Mesodermal cell (in vitro differentiated cells): ENCODE measurements around the gene APOL6. TPM values are rescaled to one million over a fixed set of nuclear protein-coding genes. Genes with fewer than 3 reads are reported as not detected.

Experiments used
- H3K27ac ChIP-seq: 2 replicates; pipeline ENCODE4 v1.7.0; 2013; ENCODE audit warnings: mild to moderate bottlenecking, low read depth, low read length, moderate library complexity; ENCODE audit not compliant: severe bottlenecking
- H3K36me3 ChIP-seq: 2 replicates; pipeline ENCODE4 v1.7.1; 2013; ENCODE audit warnings: mild to moderate bottlenecking, low read length, moderate library complexity; ENCODE audit not compliant: control insufficient read depth, insufficient read depth
- H3K4me1 ChIP-seq: one replicate; pipeline ENCODE4 v1.7.1; 2013; ENCODE audit warnings: mild to moderate bottlenecking, low read length; ENCODE audit not compliant: insufficient read depth, control insufficient read depth, poor library complexity, severe bottlenecking
- H3K4me3 ChIP-seq: 2 replicates; pipeline ENCODE4 v1.7.0; 2013; ENCODE audit warnings: low read length, control low read depth, mild to moderate bottlenecking; ENCODE audit not compliant: insufficient read depth, poor library complexity, severe bottlenecking; ENCODE audit errors: extremely low read depth
- H3K9me3 ChIP-seq: 2 replicates; pipeline ENCODE4 v1.7.1; 2013; ENCODE audit warnings: mild to moderate bottlenecking, low read length, moderate library complexity; ENCODE audit not compliant: control insufficient read depth
- WGBS, 2 experiments: methylation state at CpG; one replicate each; pipeline ENCODE4 v1.1.5; 2013; ENCODE audit warnings: missing lambda C conversion rate in 2 of 2; ENCODE audit not compliant: insufficient coverage in 2 of 2; 5-methylcytosine and 5-hydroxymethylcytosine counted together
- polyA plus RNA-seq, 2 experiments: library from polyadenylated mRNA; stranded (reverse); fragments of 50-300 nt; gene quantifications; one replicate each; pipeline ENCODE4 v1.2.3, GENCODE V29; 2013

Gene APOL6, protein sequence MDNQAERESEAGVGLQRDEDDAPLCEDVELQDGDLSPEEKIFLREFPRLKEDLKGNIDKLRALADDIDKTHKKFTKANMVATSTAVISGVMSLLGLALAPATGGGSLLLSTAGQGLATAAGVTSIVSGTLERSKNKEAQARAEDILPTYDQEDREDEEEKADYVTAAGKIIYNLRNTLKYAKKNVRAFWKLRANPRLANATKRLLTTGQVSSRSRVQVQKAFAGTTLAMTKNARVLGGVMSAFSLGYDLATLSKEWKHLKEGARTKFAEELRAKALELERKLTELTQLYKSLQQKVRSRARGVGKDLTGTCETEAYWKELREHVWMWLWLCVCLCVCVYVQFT
- polyA plus RNA-seq (2013, experiment 1 of 2) = 0.04 TPM
- 0.05 TPM for polyA plus RNA-seq (2013, experiment 2 of 2)

DNA sequence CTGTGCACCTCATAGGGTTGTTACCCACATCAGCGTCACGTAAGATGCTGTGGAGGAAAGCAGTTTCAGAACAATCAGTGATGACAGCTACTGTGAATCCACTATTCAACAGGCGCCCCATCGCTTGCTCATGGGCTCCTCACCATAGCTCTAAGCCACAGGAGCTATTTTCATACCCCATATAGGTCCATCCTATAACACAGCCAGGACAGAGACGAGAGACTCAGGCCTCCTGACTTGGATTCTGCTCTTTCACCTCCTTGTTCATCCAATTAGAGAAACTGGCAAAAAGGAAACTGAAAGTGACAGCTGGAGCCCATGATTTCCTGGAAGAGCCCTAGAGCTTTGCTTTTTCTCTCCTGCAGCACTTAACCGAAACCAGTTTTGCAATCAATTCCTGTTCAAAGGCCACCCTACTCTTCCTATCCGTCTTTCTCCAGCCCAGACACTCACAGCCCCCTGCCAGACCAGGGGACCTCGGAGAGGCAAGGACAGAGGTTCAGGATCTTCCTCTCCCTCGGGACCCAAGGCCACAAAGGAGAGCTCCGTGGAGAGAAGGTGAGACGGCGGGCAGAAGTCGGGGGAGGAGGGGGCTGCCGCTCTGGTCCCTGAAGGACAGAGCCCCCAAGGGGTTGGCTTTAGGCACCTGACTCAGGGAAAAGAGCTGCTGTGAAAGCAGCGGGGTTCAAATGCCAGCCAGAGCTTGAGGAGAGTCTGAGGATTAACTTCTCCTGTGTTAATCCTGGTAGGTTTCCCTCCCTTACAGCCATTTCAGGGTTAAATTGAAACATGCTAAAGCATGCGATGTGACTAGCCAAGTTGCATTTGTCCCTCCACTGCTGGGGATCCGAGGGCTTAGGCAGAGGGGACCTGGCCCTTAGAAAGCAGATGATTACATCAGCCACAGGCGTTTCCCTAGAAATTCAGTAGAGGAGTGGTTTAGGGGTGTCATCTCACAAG lies at the start of gene APOL6:
TSS of gene APOL6 (plus strand) at position 381 of the 960 bp plus-strand sequence. CDS start 7,980 bp downstream, outside the sequence.
- 65 to 82% methylated on average over 14 to 18 of the region's 18 CpGs for WGBS, 2 experiments
- Histone ChIP-seq H3K27ac (no peak within 1 kb of the TSS), H3K36me3 (no peaks in the 10 kb centered on the region), H3K9me3 (no peaks in the 10 kb centered on the region), H3K4me3 (no peak within 1 kb of the TSS), H3K4me1 (no peaks in the 10 kb centered on the region)

DNA sequence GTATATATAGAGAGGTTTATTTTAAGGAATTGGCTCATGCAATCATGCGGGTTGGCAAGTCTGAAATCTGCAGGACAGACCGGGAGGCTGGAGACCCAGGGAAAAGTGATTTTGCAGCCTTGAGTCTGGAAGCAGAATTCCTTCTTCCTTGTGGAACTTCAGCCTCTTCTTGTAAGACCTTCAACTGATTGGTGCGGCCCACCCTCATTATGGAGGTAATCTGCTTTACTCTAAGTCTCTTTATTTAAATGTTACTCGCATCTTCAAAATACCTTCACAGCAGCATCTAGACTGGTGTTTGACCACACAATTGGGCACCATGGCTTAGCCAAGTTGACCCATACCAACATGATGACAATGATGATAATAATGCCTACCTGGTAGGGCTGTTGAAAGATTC lies 48.9 kb upstream of the APOL6 start:
- Histone ChIP-seq H3K36me3 (no peaks in the 10 kb centered on the region), H3K4me1 (no peaks in the 10 kb centered on the region), H3K9me3 (no peaks in the 10 kb centered on the region), H3K4me3 (no peak overlapping the region), H3K27ac (no peak overlapping the region)
- 88 to 100% methylated on average over 2 to 4 of the region's 4 CpGs for WGBS, 2 experiments

DNA sequence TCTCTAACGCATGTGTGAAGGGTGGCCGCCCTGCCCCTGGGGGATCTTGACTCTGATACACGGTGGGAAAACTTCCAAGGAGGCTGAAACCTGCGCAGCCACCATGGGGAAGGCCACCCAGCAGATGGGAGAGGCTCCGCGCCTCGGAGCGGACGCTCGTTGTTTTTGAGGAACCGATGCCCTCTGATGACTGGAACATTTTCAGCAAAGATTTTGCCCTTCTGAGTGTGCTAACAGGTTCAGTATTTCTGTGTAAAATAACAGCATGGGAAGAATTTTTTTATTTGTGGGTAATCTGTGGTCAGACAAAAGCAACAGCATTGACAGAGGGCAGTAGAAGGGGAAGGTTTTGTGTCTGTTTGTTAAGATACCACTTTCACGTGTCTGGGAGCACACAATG lies 47.8 kb upstream of the APOL6 start:
- Histone ChIP-seq H3K27ac (no peak overlapping the region), H3K9me3 (no peaks in the 10 kb centered on the region), H3K4me1 (peaks cover 3% of the 10 kb centered on the region), H3K36me3 (no peaks in the 10 kb centered on the region), H3K4me3 (no peak overlapping the region)
- WGBS, 2 experiments = 86 to 96% methylated on average over 8 to 11 of the region's 12 CpGs

DNA sequence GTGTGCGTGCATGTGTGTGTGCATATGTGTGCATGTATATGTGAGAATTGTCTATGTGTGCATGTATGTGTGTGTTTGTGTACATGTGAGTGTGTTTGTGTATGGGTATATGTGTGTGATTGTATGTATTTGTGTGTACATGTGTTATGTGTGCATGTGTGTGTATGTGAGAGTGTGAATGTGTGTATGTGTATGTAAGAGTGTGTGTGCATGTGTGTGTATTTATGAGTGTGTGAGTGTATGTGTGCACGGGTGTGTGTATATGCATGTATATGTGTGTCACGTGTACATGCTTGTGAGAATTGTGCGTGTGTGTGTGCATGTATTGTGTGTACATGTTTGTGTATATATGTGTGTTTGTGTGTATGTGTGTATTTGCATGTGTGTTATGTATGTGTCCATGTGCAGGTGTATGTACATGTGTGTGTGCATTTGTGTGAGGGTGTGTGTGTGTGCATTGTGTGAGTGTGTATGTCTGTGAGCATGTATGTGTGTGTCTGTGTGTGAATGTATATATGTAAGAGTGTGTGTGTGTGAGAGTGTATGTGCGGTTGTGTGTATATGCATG lies 47.1 kb upstream of the APOL6 start:
- Histone ChIP-seq H3K27ac (no peak overlapping the region), H3K4me1 (peaks cover 3% of the 10 kb centered on the region), H3K4me3 (no peak overlapping the region), H3K9me3 (no peaks in the 10 kb centered on the region), H3K36me3 (no peaks in the 10 kb centered on the region)
- 93 to 96% methylated on average over 5 of the region's 5 CpGs for WGBS, 2 experiments

DNA sequence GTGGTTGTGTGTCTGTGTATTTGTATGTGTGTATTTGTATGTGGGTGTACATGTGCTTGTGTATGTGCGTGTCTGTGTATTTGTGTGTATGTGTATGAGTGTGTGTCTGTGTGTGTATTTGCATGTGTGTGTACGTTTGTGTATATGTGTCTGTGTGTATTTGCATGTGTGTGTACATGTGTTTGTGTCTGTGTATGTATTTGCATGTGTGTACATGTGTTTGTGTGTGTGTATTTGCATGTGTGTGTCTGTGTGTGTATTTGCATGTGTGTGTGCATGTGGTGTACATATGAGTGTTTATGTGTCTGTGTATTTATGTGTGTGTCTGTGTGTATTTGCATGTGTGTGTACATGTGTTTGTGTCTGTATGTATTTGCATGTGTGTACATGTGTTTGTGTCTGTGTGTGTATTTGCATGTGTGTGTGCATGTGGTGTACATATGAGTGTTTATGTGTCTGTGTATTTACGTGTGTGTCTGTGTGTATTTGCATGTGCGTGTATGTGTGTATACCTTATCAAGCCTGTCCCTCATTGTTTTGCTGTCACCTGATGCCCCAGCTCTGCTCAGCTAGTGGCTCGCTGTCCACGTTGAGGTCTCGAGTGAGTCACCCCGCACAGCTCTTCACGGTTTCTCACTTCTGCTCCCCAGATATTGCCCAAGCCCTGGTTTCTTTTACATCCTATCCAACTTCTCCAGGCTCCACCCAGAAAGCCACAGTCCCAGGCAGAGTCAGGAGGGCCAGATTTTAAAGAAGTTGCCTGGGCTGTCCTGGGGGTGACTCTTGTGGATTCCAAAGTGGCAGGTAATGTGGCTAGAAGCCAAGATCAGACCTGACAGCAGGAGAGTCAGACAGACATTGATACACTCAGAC lies 46.3 kb upstream of the APOL6 start:
- H3K9me3 ChIP-seq = no peaks in the 10 kb centered on the region
- H3K36me3 ChIP-seq = no peaks in the 10 kb centered on the region
- H3K4me1 ChIP-seq = peaks cover 3% of the 10 kb centered on the region
- WGBS, 2 experiments = 87 to 93% methylated on average over 7 to 9 of the region's 9 CpGs
- H3K4me3 ChIP-seq = no peak overlapping the region
- no peak overlapping the region for H3K27ac ChIP-seq

DNA sequence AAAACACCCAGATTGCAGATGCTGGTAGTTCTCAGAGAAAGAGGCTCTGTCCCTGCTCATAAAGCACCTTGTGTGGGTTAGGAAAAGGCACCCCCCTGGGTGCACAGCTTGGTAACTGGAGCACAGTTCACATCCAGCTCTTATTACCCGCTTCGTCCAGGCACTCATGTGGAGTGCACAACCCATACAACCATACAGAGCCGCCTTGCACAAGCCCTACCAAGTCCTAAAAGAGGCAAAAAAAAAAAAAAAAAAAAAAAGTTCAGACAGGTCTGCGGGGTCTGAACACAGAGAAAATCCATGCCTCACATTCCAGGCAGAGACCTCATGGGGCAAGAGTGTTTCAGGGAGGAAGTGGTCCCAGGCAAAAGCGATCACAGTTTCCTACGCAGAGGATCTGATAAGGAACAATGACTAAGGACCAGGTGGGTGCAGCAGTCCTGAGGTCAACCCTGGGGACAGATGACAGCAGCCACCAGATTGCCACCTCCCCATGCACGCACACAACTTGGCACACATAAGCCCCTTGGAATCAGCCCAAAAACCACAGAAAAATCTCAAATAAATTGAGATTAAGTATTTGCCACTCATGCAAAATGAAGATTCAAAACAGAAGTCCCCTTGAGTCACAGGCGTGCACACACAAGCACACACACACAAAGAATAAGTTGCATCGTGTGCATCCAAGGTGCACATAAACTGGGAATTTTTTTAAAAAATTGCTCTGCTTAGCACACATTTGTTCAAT lies 43.5 kb upstream of the APOL6 start:
- no peaks in the 10 kb centered on the region for H3K9me3 ChIP-seq
- no peaks in the 10 kb centered on the region for H3K36me3 ChIP-seq
- peaks cover 3% of the 10 kb centered on the region for H3K4me1 ChIP-seq
- WGBS, 2 experiments = 80% methylated on average over 3 of the region's 9 CpGs; no CpG with 5 or more reads in 1 of the 2 experiments
- H3K27ac ChIP-seq = no peak overlapping the region
- no peak overlapping the region for H3K4me3 ChIP-seq

DNA sequence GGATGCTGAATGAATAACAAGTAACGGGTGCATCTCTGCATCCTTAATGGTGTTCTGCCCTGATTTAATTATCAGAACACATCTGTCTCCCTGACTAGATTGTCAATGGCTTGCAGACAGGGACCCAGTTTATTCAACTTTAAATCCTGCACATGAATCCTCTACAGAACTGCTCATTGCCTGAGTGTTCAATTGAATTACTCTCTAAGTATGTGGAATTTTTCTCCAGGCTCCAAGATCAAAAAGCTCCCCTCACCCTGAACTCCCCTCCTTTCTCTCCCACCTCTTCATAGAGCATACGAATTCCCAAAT lies 42.9 kb upstream of the APOL6 start:
- Histone ChIP-seq H3K27ac (no peak overlapping the region), H3K4me3 (no peak overlapping the region), H3K36me3 (no peaks in the 10 kb centered on the region), H3K4me1 (peaks cover 3% of the 10 kb centered on the region), H3K9me3 (no peaks in the 10 kb centered on the region)
- 75 to 100% methylated on average over 1 to 2 of the region's 2 CpGs for WGBS, 2 experiments

DNA sequence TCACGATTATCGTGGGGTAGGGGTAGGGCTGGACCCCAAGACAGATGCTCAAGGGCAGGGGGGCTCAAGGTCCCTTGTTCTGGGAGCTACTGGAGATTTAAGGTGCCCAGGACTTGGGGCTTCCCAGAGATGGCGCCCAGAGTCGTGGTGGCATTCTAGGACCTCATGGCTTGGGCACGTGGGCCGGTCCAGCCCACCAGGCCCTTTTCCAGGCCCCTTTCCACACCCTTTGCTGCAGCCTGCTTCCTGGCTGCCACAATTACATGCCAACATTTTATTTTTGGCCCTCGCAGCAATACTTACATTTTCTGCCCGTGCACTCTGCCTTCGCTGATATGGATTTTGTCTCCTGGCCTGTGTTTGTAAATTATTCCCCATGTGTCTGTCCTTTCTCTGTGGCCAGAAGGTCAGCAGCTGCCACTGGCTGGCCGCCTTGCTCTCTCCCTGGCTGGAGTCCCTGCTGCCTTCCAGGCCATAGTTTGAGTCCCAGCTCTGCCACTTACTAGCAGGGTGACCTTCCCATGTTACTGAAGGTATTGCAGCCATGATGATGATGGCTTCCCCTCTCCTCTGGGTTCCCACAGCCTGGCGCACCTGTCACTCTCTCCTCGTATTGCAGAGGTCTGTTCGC lies 42.3 kb upstream of the APOL6 start:
- Histone ChIP-seq H3K27ac (no peak overlapping the region), H3K4me3 (no peak overlapping the region), H3K36me3 (no peaks in the 10 kb centered on the region), H3K9me3 (no peaks in the 10 kb centered on the region), H3K4me1 (peaks cover 3% of the 10 kb centered on the region)
- 96 to 98% methylated on average over 11 to 12 of the region's 13 CpGs for WGBS, 2 experiments

DNA sequence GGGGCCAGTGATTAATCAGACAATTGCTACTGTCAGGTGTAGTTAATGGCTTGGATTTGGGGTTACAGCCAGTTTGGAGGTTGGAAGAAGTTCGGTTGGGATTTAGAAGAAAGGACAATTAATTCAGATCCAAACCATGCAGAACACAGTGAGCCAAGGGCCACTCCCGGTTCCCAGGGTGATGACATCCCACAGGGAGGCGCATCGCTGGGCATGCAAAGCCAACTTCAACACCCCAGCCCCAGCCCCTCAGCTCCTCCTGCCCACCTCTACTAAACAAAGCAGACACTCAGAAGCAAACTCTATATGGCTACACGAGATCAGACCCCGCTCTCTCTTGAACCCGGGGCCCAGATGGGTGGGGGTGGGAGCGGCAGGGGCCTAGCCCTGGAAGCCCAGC lies 41.3 kb upstream of the APOL6 start:
- Histone ChIP-seq H3K4me1 (peaks cover 3% of the 10 kb centered on the region), H3K9me3 (no peaks in the 10 kb centered on the region), H3K27ac (no peak overlapping the region), H3K4me3 (no peak overlapping the region), H3K36me3 (no peaks in the 10 kb centered on the region)
- WGBS, 2 experiments = 85 to 94% methylated on average over 5 to 7 of the region's 8 CpGs
